Nephron progenitor cell (in vitro differentiated cells): ENCODE measurements around the gene SLC25A10.

Experiments used
- DNase-seq: peaks from one replicate; pipeline ENCODE4 v3.0.0; 2021
- H3K27ac Mint-ChIP-seq: 2 replicates; pipeline ENCODE4 v1.8.0; 2021; ENCODE audit warnings: mild to moderate bottlenecking, moderate library complexity, mixed read lengths
- H3K27me3 Mint-ChIP-seq: 2 replicates; pipeline ENCODE4 v1.8.0; 2021; ENCODE audit warnings: mild to moderate bottlenecking, low read depth, mixed read lengths; ENCODE audit not compliant: poor library complexity
- H3K36me3 Mint-ChIP-seq: 2 replicates; pipeline ENCODE4 v1.8.0; 2021; ENCODE audit warnings: low read depth, mixed read lengths
- H3K4me1 Mint-ChIP-seq: 2 replicates; pipeline ENCODE4 v1.8.0; 2021; ENCODE audit warnings: mixed read lengths
- H3K4me3 Mint-ChIP-seq: 2 replicates; pipeline ENCODE4 v1.8.0; 2021; ENCODE audit warnings: mild to moderate bottlenecking, moderate library complexity, mixed read lengths
- H3K9me3 Mint-ChIP-seq: 2 replicates; pipeline ENCODE4 v1.8.0; 2021; ENCODE audit warnings: mild to moderate bottlenecking, moderate library complexity, mixed read lengths
- CTCF ChIP-seq: fragments of 200-600 bp; sonication (generic); IDR thresholded peaks from 2 replicates; pipeline ENCODE4 v1.5.0; 2021; ENCODE audit warnings: antibody characterized with exemption

SLC25A10 gene

DNA sequence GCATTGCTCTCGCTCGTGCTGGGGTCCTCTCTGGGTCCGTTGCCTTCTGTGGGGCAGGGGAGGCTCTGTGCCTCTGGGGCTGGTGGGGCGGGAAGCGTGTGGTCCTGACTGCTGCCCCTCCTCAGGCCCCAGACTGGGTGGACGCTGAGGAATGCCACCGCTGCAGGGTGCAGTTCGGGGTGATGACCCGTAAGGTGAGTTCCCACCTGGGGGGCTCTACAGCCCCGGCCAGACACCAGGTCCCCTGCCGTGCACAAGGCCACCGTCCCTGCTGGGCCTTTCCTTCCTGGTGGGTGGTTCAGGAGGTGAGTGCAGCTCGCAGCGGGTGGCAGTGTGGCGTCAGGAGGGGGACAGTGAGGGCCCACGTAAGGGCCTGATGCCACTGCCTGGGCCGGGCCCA is 21.5 kb upstream of the SLC25A10 start:
- no peak for DNase-seq
- H3K27me3 Mint-ChIP-seq = peaks cover 2% of the 10 kb centered on the region
- H3K36me3 Mint-ChIP-seq = peaks cover 11% of the 10 kb centered on the region
- peaks cover 2% of the 10 kb centered on the region for H3K4me1 Mint-ChIP-seq
- H3K4me3 Mint-ChIP-seq = no peak overlapping the region
- TF ChIP-seq CTCF = no peak
- H3K27ac Mint-ChIP-seq = no peak overlapping the region
- no peaks in the 10 kb centered on the region for H3K9me3 Mint-ChIP-seq

- Mint-ChIP-seq H3K9me3 (no peaks in the 10 kb centered on the region), H3K4me1 (no peaks in the 10 kb centered on the region), H3K27ac (no peak overlapping the region), H3K36me3 (peaks cover 8% of the 10 kb centered on the region), H3K27me3 (peaks cover 2% of the 10 kb centered on the region), H3K4me3 (no peak overlapping the region)
- TF ChIP-seq CTCF = no peak
- DNase-seq = no peak
Measured at GRCh38 chr17:81691196-81691595, 20.9 kb upstream of the SLC25A10 start.

- no peak for DNase-seq
- Mint-ChIP-seq H3K27ac (no peak overlapping the region), H3K27me3 (peaks cover 2% of the 10 kb centered on the region), H3K4me1 (no peaks in the 10 kb centered on the region), H3K36me3 (peaks cover 5% of the 10 kb centered on the region), H3K4me3 (no peak overlapping the region), H3K9me3 (no peaks in the 10 kb centered on the region)
- TF ChIP-seq CTCF = no peak
Measured at GRCh38 chr17:81691608-81692007, 20.5 kb upstream of the SLC25A10 start.

DNA sequence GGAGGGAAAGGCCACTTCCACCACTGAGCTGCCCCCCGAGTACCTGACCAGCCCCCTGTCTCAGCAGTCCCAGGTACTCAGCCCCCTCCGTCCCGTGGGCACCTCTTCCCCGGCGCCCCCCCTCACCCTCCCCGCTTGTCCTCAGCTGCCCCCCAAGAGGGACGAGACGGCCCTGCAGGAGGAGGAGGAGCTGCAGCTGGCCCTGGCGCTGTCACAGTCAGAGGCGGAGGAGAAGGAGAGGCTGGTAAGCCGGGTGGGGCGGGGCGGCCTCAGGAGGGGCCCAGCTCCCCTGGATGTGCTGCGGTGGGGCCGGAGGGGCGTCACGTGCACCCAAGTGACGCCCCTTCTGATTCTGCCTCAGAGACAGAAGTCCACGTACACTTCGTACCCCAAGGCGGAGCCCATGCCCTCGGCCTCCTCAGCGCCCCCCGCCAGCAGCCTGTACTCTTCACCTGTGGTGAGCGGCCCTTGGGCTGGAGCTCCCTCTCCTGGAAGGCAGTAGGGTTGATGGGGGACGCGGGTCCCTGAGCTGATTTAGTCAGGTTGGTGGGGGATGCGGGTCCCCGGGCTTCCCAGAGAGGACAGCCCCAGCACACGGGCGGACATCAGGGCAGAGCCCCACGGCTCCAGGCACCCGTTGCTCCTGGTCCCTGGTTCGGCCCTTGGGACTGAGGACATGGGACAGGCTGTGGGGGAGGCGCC is 18.4 kb upstream of the SLC25A10 start:
- no peak for DNase-seq
- no peaks in the 10 kb centered on the region for H3K4me1 Mint-ChIP-seq
- H3K36me3 Mint-ChIP-seq = peaks cover 24% of the 10 kb centered on the region
- H3K9me3 Mint-ChIP-seq = peaks cover 3% of the 10 kb centered on the region
- H3K27ac Mint-ChIP-seq = no peak overlapping the region
- no peaks in the 10 kb centered on the region for H3K27me3 Mint-ChIP-seq
- no peak for TF ChIP-seq CTCF
- H3K4me3 Mint-ChIP-seq = no peak overlapping the region

GRCh38 chr17:81694810-81695209 is 17.3 kb upstream of the SLC25A10 start:
- no peaks in the 10 kb centered on the region for H3K27me3 Mint-ChIP-seq
- peaks cover 3% of the 10 kb centered on the region for H3K9me3 Mint-ChIP-seq
- DNase-seq = no peak
- TF ChIP-seq CTCF = no peak
- H3K4me1 Mint-ChIP-seq = no peaks in the 10 kb centered on the region
- H3K27ac Mint-ChIP-seq = no peak overlapping the region
- no peak overlapping the region for H3K4me3 Mint-ChIP-seq
- peaks cover 27% of the 10 kb centered on the region for H3K36me3 Mint-ChIP-seq

- TF ChIP-seq CTCF = no peak
- H3K4me3 Mint-ChIP-seq = no peak overlapping the region
- H3K27me3 Mint-ChIP-seq = no peaks in the 10 kb centered on the region
- DNase-seq = no peak
- H3K27ac Mint-ChIP-seq = no peak overlapping the region
- H3K36me3 Mint-ChIP-seq = peaks cover 27% of the 10 kb centered on the region
- peaks cover 3% of the 10 kb centered on the region for H3K9me3 Mint-ChIP-seq
- H3K4me1 Mint-ChIP-seq = no peaks in the 10 kb centered on the region
Measured at GRCh38 chr17:81695211-81695610, 16.9 kb upstream of the SLC25A10 start.
